GM19395 (cell line): Measurements from ENCODE around the gene POU3F3.

Experiments used
- ATAC-seq: cut with Tn5 transposase; IDR thresholded peaks from one replicate; pipeline ENCODE4 v1.9.1; 2021; ENCODE audit warnings: mild to moderate bottlenecking, moderate library complexity; ENCODE audit not compliant: unreplicated experiment

Gene POU3F3

DNA sequence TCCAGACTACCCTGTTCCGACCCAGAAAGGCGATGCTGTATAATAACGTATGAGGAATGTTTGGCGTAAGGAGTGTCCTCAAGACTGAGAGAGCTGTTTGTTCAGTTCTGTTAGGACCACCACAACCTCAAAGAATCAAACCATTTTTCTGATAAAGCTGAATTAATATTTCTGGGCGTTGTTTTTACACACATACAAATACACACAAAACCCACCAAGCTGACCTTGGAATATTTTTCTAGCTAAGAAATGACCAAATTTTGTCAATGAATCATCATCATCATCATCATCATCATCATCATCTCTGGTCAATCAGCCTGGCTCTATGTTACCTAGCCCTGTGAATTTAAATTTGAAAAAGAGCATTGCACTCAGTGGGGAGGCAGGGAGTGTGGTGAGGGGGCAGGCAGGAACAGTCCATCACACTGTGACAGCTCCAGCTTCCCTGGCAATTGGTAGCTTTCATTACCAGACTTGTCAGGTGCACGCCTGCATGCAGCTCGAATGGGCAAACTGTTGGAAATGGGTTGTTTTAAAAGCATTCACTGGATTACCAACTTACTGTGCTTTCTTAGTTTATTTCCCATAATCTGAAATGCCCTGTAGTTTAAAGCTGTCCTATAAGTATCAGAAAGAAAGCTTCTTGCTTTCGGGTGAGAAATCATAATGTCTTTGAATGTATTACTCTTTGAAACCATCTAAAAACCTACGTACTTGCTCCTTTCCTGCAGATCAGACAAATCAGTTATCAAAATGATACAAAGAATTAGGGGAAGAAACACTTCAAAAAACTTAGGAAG lies 6.9 kb upstream of the POU3F3 start:
- ATAC-seq, result no peak

DNA sequence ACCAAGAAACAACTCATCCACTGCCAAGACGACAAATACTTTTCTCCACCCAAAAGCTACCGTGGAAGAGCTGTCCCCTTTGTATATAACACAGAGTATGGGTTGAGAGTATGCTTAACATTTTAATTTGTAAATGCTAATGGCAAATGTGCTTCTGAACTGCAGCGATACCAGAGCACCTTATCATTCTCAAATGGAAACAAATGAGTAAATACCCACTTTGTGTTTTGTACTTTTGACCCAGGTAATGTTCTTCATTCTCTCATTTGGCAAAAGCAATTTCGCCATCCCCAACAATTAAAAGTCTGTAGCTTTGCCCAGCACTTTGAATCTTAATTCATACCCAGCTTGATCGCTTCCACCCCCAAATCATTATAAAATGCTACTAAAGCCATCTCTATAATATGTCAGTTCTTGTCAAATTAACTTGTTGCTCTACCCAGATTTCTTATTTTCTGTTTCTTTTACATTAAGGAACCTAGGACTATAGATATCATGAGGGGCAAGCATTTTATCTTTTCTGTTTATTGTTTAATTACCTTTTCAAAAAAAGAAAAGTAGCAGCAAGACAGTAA lies 6.2 kb upstream of the POU3F3 start:
- no peak for ATAC-seq

DNA sequence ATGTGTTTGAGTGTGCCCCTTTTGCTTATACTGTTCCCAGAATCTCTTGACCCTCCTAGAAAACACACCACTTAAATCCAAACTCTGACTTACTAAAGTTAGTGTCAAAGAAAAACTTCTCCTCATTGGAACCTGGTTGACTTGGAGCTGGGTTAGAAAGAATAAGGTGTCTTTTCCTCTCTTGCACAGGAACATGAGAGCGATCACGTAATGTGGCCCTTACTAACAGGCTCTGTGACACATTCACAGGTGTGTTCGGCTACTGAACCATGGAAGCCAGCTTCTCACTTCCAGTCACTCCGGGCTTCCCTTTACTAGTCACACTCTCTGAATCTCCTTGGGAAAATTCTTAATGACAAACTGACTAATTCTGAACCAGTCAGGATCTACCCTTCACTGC lies 5.4 kb upstream of the POU3F3 start:
- ATAC-seq, result no peak

DNA sequence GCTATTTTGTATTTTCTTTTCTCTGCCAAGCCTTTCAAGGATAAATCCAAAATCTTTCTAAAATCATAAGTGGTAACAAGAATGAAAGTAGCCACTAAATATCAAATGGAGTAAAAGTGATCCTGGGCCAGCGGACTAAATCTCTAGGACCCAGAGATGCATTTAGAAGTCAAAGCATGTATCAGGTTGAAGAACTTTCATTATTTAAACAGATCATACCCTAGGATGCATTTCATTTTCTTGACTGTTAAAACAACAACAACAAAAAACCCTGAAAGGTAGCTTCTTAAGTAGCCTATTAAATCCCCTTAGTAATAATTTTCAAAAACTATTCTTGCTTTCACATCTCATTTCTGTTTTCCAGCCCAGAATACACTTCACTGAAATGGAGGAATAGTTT lies 4.8 kb upstream of the POU3F3 start:
- ATAC-seq, result no peak

DNA sequence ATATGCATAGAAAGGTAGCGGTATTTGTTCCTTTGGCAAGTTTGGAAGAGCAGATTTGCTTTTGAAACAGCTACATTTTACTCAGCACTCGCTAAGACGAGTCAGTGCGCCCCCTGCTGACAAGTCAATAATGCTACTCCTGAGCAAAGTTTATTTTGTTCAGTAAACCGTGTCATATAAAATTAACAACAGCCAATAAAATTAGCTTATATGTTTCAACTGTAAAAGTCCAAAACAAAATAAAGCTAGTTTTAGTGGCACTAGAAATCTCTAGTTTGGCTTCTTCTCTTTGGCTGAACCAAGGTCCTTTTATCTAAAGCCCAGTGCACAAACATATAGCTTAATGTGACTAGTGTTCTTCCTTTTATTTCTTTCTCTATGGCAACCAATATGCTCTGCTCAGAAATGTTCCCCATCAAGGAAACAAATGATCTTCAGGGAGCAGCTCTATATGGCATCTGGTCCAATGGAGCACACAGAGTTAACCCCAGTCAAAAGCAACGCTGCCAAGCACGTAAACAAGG lies 4.2 kb upstream of the POU3F3 start:
- no peak for ATAC-seq

DNA sequence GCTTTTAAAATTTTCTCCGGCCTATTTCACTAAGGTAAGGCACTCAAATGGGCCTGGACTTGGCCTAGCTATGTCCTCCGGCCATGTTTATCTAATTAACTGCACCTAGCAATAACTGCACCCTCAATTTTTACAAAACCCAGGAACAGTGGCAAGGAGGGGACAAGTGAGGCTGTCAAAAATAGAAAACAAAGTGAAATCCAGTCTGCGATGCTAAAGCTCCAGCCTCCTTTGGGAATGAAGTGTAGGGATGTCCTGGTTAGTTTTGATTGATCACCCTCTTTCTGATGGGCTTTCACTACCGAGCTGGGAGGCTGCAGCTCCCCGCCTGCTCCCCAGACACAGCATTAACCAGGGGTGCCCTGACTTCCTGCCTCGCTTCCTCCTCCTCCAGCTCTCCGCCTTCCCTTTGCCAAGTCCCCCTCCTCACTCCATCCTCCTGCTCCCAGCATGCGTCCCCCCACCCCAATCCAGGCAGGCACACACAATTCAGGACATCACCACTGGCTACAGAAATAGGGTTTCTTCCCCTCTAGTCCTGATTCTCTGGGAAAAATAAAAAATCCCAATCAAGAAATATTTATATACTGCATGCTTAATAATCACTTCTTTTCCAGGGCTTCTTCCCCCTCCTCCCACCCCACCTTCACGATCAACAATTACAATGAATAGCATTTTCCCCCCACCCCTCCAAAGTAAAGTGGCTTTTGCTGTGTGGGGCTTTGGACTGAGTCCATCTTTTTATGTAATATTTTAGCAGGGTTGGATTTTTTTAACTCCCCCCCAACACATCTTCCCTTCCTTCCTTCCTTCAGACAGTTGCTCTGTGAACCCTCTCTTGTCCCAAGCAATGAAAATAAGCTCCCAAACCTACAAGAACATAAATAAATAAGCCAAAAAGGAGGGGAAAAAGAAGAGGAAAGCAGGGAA lies 3.3 kb upstream of the POU3F3 start:
- no peak for ATAC-seq

DNA sequence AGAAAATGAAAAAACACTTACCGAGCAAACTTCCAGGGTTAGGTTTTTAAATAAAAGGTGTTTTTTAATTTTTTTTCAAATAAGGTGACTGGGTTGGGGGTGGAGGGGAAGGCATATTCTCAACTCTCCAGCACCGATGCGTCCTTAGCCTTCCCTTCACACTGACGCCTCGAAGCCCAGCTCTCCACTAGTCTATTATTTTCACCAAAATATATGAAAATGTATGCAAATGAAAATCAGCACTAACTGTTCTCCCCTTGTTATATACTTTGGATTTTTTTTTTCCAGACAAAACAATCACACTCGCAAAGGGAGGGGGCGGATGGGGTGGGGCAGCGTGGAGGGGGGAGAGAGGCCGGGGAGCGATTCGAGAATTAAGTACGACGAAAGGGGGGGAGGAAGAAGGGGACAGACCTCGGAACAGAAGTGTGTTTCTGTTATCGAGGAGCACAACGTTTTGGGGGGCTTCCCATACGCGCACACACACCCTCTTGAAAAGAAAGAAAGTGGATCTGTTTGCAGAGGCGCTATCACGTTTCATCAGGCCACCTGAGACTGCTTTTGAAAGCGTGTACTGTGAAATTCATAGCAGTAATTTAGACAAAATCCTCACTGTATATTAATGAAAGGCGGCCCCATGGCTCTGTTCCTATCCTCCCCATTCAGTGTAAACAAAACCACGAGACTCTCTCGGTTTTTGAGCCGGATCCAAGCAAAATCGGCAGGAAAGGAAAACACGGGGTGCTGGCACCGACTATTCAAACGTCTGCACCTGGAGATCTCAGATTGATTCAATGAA lies 2.4 kb upstream of the POU3F3 start:
- no peak for ATAC-seq

DNA sequence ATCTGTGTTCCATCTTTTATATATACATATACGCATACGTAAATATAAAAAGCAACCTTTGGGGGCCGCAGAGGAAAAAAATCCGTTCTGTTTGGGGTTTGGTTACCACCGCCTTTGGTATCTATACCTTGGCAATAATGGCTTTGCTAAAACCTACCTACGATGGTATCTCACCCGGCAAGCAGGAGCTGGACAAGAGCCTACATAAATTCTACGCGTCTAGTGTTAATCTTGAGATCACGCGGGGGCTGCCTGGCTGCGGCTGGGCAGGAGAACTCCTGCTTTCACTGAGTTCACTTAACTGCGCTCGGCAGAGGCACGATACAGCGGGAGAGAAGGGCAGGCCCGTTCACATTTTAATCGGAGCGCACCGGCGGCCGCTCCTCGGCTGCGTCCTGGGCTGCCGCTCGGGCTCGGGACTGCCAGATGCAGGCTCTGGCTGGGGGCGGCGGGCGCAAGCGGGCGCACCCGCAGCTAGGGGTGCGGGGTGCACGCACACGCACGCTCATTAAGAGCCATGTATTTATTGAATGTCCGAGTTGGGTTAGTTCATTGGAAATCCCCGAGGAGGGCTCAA lies 1.7 kb upstream of the POU3F3 start:
- ATAC-seq, result no peak

DNA sequence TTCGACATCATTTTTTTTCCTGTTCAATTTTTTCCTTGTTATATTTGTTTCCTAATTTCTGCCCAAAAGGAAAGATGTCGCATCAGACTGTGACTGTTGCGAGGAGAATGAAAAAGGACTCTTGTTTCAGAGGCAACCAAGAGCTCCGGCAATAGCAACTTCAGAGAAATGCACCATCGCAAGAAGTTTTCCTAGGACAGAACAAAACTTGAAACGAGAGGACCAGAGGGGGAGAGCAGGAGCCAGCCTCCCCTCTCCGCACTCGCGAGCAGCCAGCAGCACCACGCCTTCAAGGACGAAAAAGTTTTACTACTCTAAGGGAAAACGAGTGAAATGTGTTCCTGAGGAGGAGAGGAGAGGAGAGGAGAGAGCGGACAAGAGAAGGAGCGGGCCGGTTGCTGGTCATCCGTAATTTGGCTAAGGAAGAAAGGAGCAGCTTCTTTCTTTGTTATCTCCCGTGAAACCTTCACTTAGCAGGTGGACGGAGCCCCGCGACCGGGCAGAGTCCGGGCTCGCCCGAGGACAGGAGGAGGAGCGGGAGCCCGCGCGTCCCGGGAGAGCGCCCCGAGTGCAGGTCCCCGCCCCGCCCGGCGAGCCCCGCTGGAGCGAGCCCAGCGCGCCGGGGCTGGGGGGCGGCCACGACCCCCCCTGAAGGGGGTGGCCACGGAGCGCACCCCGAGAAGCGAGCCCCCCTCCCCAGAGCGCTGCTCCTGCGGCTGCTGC lies 744 bp downstream of the POU3F3 start:
- ATAC-seq, result no peak

DNA sequence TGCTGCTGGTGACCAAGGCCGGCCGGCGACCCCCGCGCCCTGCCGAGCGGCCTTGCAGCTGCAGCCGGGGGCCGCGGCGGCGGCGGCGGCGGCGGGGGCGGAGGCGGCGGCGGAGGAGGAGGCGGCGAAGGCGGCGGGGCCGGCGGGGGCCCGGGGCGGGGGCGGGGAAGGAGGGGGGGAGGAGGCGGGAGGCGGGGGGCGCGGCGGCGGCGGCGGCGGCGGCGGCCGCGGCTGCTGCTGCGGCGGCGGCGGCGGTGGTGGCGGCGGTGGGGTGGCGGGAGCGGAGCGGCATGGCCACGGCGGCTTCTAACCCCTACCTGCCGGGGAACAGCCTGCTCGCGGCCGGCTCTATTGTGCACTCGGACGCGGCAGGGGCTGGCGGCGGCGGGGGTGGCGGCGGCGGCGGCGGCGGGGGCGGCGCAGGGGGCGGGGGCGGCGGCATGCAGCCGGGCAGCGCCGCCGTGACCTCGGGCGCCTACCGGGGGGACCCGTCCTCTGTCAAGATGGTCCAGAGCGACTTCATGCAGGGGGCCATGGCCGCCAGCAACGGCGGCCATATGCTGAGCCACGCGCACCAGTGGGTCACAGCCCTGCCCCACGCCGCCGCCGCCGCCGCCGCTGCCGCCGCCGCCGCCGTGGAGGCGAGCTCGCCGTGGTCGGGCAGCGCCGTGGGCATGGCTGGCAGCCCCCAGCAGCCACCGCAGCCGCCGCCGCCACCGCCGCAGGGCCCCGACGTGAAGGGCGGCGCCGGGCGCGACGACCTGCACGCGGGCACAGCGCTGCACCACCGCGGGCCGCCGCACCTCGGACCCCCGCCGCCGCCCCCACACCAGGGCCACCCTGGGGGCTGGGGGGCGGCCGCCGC lies 1.5 kb downstream of the POU3F3 start:
- ATAC-seq, result no peak

DNA sequence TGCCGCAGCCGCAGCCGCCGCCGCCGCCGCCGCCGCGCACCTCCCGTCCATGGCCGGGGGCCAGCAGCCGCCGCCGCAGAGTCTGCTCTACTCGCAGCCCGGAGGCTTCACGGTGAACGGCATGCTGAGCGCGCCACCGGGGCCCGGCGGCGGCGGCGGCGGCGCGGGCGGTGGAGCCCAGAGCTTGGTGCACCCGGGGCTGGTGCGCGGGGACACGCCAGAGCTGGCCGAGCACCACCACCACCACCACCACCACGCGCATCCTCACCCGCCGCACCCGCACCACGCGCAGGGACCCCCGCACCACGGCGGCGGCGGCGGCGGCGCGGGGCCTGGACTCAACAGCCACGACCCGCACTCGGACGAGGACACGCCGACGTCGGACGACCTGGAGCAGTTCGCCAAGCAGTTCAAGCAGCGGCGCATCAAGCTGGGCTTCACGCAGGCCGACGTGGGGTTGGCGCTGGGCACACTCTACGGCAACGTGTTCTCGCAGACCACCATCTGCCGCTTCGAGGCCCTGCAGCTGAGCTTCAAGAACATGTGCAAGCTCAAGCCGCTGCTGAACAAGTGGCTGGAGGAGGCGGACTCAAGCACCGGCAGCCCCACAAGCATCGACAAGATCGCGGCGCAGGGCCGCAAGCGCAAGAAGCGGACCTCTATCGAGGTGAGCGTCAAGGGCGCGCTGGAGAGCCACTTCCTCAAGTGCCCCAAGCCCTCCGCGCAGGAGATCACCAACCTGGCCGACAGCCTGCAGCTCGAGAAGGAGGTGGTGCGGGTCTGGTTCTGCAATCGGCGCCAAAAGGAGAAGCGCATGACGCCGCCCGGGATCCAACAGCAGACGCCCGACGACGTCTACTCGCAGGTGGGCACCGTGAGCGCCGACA lies 2.4 kb downstream of the POU3F3 start:
- no peak for ATAC-seq

DNA sequence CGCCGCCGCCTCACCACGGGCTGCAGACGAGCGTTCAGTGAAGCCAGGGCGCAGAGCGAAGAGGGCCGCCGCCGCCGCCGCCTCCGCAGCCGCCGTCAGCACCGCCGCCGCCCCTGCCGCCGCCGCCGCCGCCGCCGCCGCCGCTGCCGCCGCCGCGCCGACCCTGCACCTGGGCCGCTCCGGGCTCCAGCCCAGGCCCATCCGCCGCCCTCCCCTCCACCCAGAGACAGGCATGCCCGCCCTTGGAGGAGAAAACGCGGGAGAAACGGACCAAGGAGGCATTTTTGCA lies 3.0 kb downstream of the POU3F3 start:
- no peak for ATAC-seq

DNA sequence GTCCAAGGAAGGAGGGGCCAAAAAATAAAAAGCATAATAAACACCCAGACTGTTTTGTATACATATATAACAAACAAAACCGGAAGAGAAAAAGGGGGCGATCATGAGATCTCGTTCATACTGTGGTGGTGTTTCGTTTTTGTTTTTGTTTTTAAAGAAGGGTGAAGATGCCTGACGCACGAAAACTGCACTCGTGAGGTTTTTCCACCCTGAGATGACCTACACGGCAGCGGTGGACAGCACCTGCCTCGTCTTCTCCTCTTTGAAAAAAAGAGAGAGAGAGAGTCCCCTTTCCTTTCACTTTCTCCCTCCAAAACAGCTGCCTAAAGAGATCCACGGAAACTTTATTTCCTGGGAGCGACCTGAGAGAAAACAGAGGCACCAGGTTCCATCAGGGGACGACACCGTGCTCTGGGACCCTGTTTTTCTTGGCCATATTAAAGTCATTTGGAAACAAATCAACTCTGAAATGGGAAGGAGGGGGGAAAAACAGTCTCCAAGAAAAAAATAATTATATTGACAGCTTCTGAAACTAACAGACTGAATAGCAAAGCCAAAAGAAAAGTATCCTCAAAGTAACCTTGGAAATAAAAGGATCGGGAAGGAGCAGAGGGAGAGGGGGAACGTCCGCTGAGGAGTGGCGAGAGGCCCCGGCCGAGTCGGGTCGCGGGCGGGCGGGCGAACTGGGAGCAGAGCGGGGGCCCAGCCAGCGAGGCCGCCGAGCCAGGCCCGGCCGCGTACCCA lies 3.5 kb downstream of the POU3F3 start:
- no peak for ATAC-seq

DNA sequence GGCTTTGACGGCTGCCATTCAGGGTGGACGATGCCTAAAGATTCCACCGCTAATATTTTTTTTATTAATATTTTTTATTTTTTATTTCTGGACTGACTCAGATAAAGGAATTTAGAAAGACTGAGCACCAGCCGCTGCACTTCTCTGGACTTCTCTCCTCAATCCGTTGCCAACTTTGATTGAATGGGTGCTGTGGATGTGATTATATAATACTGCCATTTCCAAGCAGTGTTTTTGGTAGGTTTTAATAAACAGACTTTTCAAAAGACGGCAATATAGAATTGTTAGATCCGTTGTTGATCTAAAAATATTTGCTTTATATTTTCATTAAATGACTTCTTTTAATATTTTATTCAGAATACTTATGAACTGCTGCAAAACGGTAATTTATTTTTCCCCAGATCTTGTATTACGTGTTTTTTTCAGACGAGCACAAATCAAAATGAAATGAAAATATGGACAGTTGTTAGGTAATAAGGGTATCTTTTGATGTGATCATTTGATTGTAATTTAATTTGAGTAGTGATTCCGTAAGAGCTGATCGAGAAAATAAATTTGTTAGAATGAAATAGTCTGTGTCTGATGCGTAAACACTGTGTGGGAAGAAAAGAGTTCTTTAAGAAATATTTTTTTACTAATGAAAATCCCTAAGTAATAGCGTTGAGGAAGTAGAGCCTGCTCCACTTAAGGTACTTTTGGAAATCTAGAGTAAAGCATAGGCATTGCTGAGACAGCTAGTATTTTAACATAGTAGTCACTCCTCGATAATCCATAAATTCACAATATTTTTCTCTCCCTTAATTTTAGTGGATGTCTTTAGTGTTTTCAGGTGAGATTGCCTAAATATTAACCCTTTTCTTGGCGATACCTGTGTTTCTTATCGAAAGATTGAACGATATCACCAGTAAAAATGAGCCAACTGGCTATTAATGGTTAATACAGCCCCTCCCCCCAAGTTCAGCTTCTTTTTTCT lies 4.4 kb downstream of the POU3F3 start:
- no peak for ATAC-seq

DNA sequence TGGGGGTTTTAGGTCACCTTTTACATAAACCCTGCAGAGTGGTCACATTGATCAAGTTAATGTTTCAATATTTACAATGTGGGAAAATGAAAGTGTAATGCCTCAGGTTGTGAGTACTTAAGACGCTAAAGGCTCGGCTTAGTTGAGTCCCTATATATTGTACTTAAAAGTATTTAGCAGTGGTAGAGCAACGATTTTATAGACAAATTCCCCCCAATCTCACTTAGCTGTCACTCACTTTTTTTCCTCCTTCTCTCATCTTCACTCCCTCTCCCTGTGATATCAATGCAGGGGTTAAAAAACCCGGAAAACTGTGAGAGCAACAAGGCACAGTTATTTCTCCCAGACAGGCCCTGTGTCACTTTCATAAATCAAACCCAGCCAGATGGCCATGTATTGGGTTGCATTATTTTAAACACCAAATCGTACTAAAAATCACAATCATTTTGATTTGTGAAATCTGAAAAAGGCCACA lies 5.4 kb downstream of the POU3F3 start:
- ATAC-seq, result no peak
